Limb (tissue), 2 donors: ENCODE measurements around the gene RMDN2.
"Not testable (repeated sequence)": the region's sequence is repeated elsewhere in the genome, so short reads cannot be mapped to it uniquely, and the experiment has no call there.

ENCODE experiments used
- DNase-seq, 2 donors: peaks; one replicate each; pipeline ENCODE4 v3.0.0-alpha.2; 2016; ENCODE audit errors: extremely low spot score in 2 of 2

RMDN2 gene

DNA sequence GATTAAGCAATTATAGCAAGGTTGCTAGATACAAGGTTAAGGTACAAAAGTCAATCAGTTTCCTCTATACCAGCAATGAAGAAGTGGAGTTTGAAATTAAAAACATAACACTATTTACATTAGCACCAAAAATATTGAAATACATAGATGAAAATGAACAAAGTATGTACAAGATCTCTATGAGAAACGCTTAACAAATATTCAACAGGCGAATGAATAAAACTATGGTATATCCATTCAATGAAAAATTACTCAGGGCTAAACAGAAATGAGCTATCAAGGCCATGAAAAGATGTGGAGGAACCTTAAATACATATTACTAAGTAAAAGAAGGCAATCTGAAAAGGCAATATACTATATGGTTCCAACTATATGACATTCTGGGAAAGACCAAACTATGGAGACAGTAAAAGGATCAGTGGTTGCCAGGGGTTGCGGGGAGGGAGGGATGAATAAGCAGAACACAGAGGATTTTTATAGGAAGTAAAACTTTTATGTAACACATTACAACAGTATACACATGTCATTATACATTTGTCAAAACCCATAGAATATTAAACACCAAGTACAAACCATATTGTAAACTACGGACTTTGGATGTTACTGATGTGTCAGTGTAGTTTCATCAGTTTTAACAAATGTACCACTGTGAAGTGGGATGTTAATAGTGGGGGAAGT is 62.1 kb downstream of the RMDN2 start:
- no peak for DNase-seq

DNA sequence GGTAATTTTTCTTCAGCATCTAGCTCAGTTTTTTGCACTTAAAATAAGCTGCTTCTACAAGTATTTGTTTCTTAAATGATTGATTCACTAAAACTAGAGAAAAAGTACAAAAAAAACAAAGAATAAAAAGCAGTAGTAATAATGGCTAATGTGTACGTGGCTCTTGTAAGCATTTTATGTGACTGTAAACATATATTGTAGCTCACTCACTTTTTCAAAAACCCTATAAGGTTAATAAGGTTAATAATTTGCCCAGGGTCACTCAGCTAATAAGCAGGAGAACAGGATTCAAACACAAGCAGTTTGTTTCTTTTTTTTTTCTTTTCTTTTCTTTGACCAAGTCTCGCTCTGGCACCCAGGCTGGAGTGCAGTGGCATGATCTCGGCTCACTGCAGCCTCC is 67.5 kb downstream of the RMDN2 start:
- DNase-seq = no peak

DNA sequence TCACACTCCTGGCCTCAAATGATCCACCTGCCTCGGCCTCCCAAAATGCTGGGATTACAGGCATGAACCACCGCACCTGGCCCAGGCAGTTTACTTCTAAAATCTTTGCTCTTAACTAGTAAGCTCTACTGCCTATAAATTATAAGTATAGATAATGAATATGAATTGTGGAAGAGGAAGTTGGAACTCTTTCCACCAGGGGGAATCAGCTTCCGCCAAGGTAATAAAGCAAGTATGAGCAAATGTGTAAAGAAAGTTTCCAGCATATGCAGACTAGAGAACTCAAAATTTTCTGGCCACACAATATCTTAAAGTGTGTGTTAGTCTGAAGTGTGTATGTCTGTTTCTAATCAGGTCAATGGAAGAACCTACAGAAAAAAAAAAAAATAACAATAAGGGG is 68.1 kb downstream of the RMDN2 start:
- DNase-seq = no peak

DNA sequence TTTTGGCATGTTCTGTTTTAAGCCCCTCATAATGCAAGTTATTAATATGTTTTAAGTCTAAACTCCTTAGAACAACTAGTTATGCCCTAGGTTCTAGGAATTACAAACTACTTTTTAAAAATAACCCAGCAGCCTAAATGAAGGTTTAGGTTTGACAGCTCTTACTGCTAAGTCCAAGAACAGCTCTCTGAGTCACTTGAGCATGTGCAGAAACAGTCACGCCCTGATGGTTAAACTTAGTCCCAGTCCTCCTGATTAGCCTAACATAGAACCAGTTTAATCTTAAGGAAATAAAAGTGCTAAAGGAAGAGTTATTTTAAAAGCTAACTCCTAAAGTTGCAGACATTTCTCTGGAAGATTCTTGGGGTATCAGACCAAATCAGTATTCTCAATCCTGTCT is 72.5 kb downstream of the RMDN2 start:
- DNase-seq = no peak

DNA sequence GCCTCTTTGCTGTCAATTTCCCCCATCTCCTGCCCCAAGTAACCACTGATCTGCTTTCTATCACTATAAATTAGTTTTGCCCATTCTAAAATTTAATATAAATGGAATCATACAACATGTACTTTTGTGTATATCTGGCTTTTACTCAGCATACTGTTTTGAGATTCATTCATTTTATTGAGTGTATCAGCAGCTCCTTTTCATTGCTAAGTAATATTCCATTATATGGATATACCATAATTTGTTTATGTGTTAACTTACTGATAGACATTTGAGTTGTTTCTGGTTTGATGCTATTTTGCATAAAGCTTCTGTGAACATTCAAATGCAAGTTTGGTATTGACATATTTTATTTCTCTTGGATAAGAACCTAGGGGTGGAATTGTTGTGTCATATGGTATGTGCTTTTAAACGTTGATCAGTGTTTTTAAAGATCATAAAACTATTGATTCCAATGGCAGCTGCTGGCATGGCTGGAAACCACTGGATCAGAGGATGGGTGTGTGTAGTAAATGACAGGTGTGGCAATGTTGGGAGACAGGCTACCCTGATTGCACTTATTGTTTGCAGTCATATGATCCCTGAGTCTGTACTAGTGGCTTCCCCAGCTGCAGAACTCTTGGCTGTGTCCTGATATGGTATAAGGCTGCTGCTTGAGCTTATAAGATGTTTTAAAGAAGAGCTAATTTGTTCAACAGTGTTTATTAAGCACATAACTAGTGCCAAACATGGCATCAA is 75.6 kb downstream of the RMDN2 start:
- DNase-seq = no peak

DNA sequence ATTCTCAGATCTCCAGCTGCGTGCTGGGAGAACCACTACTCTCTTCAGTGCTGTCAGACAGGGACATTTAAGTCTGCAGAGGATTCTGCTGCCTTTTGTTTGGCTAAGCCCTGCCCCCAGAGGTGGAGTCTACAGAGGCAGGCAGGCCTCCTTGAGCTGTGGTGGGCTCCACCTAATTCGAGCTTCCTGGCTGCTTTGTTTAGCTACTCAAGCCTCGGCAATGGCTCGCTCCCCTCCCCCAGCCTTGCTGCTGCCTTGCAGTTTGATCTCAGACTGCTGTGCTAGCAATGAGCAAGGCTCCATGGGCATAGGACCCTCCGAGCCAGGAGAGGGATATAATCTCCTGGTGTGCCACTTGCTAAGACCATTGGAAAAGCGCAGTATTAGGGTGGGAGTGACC is 85.1 kb downstream of the RMDN2 start:
- DNase-seq = not testable (repeated sequence)

DNA sequence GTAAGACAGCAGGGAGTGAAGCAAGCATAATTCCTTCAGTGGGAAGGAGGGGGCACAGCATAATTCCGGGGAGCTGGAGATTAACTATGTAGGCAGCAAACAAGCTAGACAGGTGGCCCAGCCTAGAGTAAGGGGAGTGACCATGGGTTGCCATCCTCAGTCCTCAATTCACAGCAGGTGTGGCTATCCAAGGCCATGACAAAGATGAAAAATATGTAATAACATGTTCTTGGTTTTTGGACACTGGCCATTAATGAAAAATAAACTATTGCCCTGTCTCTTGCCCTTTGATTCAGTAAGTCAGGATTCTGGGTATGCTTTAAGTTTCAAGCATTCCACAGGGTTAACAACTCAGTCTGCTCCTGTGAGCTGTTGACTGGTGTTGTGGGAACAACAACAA is 85.9 kb downstream of the RMDN2 start:
- DNase-seq = no peak

DNA sequence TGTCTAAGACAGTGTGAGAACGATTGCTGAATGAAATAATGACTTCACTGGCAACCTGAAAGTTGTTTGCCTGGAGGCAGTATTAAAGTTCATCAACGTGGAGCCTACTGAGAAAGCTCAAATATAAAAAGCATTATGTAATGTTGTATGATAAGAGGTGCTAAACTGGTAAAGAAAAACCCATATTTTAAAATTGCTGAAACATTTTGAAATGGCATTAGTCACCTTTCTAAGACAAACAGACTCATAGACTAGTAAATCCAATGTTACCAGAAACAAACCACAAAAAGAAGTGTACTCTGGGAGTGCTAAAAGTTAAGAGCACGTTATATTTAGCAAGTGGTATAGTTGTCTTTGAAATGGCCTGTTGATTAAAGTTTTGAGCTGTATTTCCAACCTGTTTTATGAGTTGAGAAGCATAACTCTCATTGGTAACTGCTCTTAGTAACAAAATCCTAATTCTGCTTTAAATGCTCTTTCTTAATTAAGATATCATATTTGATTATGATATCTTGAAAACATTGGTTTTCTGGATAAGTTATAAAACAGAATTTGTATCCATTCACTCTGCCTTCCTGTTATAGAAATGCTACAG is 88.2 kb downstream of the RMDN2 start:
- no peak for DNase-seq

DNA sequence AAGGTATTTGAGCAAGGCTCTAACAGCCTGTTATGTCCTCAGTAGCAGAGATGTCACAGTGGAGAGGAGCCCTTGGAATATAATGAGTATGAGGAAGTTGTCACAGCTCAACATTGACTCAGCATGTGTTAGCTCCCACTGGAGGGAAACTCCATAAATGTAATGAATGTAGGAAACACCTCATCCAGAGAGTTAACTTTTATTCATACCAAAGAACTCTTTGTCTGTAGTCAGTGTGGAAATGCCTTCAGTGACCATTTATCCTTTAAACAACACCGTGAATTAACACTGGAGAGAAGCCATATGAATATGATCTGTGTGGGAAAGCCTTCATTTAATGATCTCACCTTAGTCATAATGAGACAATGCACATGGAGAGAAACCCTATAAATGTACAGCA is 91.1 kb downstream of the RMDN2 start:
- no peak for DNase-seq

DNA sequence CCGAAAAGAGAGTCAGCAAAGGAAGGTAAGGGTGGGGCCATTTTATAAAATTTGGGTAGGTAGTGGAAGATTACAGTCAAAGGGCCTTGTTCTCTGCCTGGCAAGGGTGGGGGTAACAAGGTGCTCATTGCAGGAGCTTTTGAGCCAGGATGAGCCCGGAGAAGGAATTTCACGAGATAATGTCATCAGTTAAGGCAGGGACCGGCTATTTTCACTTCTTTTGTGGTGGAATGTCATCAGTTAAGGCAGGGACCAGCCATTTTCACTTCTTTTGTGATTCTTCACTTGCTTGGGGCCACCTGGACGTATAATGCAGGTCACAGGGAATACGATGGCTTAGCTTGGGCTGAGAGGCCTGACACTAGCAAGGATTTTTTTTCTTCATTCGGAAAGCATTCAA is 92.7 kb downstream of the RMDN2 start:
- no peak for DNase-seq

DNA sequence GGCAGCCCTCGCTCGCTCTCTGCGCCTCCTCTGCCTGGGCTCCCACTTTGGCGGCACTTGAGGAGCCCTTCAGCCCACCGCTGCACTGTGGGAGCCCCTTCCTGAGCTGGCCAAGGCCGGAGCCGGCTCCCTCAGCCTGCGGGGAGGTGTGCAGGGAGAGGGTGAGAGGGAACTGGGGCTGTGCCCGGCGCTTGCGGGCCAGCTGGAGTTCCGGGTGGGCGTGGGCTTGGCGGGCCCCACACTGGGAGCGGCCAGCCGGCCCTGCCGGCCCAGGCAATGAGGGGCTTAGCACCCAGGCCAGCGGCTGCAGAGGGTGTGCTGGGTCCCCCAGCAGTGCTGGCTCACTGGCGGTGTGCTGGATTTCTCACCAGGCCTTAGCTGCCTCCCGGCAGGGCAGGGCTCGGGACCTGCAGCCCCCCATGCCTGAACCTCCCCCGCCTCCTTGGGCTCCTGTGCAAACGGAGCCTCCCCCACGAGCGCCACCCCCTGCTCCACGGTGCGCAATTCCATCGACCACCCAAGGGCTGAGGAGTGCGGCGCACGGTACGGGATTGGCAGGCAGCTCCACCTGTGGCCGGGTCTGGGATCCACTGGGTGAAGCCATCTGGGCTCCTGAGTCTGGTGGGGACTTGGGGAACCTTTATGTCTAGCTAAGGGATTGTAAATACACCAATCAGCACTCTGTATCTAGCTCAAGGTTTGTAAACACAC is 95.4 kb downstream of the RMDN2 start:
- not testable (repeated sequence) for DNase-seq

DNA sequence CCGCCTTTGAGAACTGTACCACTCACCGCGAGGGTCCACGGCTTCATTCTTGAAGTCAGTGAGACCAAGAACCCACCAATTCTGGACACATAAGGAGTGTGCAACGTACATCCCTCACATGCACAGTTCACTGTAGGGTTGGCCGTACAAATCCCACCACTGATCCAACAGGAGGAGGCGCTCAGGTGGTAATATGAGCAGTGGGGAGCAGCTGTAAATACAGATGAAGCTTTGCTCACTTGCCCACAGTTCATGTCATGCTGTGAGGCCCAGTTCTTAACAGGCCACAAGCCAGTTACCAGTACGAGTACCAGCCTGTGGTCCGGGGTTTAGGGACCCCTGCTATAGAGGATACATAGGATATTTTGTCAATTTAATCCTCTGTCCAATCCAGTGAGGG is 96.5 kb downstream of the RMDN2 start:
- no peak for DNase-seq

DNA sequence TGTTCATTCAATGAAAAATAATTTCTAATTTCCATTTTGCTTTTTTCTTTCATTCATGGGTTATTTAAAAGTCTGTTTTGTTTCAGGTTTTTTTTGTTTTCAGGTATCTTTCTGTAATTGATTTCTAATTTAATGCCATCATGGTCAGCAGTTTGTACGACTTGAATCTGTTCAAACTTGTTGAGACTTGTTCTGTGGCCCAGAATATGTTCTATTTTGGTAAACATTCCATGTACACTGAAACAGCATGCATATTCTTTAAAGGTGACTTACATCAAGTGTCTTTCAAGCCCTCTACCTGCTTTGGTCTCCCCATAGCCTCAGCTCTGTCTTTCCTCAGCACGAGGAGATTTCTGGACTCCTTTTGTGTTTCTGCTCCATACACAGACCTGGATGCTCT is 101.8 kb downstream of the RMDN2 start:
- no peak for DNase-seq

DNA sequence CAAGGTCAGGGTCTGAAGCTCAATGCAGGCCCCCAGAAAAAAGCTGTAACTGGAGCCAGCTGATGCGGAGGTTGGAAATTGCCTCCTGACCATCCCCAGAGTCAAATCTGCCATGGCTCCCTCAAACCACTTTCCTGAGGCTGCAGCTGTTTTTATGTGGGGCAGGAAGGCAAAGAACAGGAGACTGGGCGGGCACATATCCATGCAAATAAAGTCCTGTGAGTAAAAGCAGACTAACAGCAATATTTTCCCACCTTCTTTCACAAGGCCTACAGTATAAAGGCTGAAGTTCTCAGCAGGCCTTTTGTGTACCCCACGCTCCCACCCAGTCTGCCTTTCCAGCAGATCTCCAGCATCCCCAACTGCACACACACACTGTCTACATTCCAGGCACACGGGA is 103.7 kb downstream of the RMDN2 start:
- DNase-seq = no peak

DNA sequence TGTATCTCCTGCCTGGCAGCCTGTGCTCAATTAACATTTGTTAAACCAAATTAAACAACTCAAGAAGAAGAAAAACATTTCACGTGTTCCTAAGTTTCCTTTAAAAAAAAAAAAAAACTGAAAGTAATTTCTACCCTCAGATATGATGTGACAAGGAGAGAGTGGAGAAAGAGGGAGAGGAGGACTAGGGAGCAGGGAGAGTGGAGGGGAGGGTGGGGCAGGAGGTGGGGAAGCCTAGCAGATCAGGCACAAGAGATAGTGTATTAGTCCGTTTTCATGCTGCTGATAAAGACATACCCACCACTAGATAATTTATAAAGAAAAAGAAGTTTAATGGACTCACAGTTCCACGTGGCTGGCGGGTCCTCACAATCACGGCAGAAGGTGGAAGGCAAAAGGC is 104.4 kb downstream of the RMDN2 start:
- no peak for DNase-seq

DNA sequence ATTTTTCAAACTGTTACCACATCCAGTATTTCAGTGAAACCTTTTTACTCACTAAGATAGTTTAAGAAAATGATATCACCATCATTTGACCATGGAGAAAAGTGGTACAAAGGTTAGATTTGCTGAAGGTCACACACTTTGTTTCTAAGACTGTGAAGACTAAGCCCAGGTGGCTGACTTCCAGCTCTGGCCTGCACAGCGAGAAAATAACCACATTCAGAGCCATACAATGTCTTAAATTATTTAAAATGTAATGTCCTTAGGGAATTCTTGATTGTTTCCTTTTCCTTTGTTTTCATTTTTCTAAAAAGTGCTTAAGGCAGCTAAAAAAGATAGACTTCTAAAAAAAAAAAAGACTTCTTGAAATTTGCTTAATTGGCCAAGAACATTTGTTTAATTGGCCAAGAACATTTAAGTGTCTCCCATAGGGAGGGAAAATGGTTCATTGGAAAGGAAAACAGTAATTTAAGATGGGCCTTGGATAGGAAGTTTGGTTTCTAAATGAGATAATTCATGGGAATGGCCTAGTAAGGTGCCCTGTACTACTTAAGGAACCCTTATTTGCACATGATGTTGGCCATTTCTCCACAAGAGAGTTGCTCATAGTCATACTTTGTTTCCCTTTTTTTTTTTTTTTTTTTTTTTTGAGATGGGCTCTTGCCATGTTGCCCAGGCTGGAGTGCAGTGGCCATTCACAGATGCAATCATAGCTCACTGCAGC is 105.7 kb downstream of the RMDN2 start:
- no peak for DNase-seq

DNA sequence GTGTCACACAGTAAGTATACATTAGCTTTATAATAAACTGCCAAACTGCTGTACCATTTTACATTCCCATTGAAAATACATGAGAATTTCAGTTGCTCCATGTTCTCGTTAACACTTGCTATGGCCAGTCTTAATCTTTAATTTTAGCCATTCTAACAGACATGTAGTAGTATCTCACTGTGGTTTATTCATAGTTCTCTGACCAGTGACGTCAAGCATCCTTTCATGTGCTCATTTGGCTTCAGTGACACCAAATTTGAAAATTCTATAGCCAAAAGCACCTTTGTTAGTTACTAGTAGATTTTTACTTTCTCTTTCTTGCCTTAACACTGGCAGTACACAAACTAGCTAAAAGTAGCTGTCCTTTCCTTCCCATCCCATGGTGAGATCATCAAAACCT is 107.9 kb downstream of the RMDN2 start:
- no peak for DNase-seq

DNA sequence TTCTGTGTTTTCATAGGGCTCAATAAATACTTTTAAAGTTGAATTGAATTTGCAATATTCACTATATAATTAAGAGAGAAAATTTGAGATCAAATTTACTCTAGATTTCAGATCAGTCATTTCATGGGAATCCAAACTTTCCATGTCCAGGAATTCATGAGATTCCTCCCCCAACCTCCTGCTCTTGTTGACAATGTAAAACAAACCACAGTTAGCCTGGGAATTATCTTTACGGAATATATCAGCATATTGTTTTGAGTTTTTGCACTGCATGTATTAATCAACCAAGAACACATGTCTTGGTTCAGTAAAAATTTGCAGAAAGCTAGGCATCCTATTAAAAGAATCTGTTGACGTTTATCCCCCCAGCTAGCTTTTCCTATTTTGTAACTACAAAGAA is 108.6 kb downstream of the RMDN2 start:
- no peak for DNase-seq

DNA sequence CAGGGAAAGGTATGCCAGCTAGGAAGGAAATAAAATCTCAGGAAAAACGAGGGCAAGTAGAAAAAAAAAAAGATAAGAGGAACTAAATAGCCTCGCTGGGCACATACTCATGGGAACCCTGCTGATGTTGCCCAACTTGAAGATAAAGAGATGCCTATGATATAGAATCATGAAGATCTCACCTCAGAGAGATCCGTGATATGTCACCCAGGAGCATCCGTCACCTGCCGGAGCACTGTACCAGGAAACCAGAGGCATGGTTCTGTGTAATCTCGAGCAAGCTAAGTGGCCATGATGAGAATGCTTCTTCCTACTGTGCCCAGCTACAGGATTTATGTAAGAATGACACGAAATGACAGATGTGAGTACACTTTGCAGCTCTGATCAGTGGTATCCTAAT is 110.9 kb downstream of the RMDN2 start:
- DNase-seq = no peak

DNA sequence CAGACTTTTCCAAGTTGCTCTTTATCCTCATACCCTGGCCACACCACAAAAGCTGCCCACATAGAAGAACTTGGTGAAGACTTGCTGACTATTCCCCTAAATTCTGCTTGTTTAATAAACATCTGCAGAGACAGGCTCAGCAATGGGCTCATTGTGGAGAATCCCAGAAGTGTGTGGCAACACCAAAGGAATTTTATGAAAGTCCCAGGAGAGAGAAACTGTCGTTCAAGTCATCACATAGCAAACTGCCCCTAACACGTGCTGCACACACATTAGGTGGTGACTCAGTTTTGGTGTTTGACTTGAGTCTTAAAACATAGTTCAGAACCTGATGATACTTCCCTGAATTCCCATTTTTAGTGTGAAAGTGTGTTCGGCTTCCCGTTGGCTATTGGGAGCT is 112.2 kb downstream of the RMDN2 start:
- DNase-seq = no peak

DNA sequence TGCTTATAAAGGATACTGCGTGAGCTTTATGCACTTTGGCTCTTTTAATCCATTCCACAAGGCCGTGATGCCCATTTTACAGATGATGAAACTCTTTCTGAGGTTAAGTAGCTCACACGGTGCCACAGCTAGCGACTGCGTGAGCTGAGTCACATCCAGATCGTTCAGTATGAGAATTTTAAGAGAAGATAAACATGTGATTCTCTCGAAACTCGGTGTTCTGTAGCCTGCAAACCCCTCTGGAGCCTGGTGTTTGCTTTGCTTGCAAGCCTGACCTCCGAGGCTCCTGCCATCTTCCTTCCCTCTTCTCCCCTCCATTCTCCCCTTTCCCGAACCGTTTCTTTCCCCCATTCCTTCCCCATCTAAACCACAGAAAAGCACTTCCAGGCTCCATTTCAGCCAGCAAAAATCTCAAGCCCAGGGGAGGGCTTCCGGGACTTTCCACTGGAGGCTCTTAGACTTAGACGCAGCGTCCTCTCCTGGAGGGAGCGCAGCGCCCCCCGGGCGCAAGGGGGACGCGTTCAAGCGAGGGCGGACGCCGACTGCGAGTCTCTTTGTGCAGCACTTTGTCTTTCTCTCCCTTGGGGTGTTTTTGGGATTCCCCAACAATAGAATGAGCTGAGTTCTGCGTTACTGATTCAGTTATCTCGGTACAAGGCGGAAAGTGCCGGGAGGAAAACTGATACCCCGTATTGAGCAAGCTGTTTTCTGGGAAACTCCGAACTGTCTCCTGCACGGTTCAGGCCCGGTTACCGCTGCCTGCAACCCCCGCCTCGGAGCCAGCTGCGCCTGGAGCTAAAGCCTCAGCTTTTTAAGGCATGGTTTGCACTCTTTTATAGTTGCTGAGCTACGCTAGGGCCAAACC is 112.9 kb downstream of the RMDN2 start:
- peak; percentile 40 to 58 for DNase-seq
